ENCODE results near the gene SNHG17.

Gene SNHG17

GRCh38 chr20:38447251-38447661, 12.1 kb upstream of the SNHG17 start:
- H3K23ac ChIP-seq (ENCODE audit: low read length in 2 of 2) = no peak overlapping the region
- peak overlapping the region in 1 of 2 experiments; percentile 92 for H3K4me3 ChIP-seq (ENCODE audit: insufficient read depth in 1 of 2, low read depth in 1 of 2, low read length in 2 of 2)
- no peak overlapping the region for H4K91ac ChIP-seq (ENCODE audit: low read length)
- H3K18ac ChIP-seq (ENCODE audit: low read depth in 1 of 2, low read length in 2 of 2) = peak overlapping the region in 1 of 2 experiments; percentile 99
- H2BK12ac ChIP-seq (ENCODE audit: low read length in 2 of 2) = no peak overlapping the region
- H3K4me1 ChIP-seq (ENCODE audit: control insufficient read depth, insufficient read depth, low read depth, low read length) = peaks cover 15% of the 10 kb centered on the region
- H2AK5ac ChIP-seq (ENCODE audit: low read length, severe bottlenecking) = peak overlapping the region; percentile 38
- H2BK5ac ChIP-seq (ENCODE audit: low read depth, low read length, poor library complexity, severe bottlenecking) = no peak overlapping the region
- H3K14ac ChIP-seq (ENCODE audit: low read length in 2 of 2) = peak overlapping the region in 1 of 2 experiments; percentile 96
- 71% methylated on average over 12 of the region's 12 CpGs for WGBS
- peak overlapping the region; percentile 93 for H3K4me2 ChIP-seq (ENCODE audit: low read length, poor library complexity, severe bottlenecking)
- peak overlapping the region in 1 of 2 experiments; percentile 95 for H3K4ac ChIP-seq (ENCODE audit: low read depth in 1 of 2, low read length in 2 of 2)
- H3K9me3 ChIP-seq (ENCODE audit: control insufficient read depth, low read length) = no peaks in the 10 kb centered on the region
- peaks cover 20% of the 10 kb centered on the region for H3K79me1 ChIP-seq (replicated peaks; ENCODE audit: low read length, poor library complexity, severe bottlenecking)
- no peak overlapping the region for H3K27ac ChIP-seq (ENCODE audit: low read length, poor library complexity, severe bottlenecking)
- no peak for DNase-seq
- no peak overlapping the region for H2AFZ ChIP-seq (ENCODE audit: low read depth, low read length)
- H4K8ac ChIP-seq (ENCODE audit: low read length) = peak overlapping the region; percentile 98
- peaks cover 20 to 36% of the 10 kb centered on the region in 2 experiments for H3K36me3 ChIP-seq (ENCODE audit: control insufficient read depth in 1 of 2, insufficient read depth in 2 of 2, low read depth in 1 of 2, low read length in 2 of 2)
- H3K9ac ChIP-seq (ENCODE audit: low read length) = peak overlapping the region; percentile 97
- H3K27me3 ChIP-seq (ENCODE audit: control insufficient read depth in 1 of 2, insufficient read depth in 1 of 2, low read length in 2 of 2) = no peaks in the 10 kb centered on the region
- peak overlapping the region; percentile 55 for H2BK120ac ChIP-seq (ENCODE audit: low read depth, low read length)
- no peak overlapping the region for H2BK15ac ChIP-seq (ENCODE audit: low read depth, poor library complexity, severe bottlenecking)

DNA sequence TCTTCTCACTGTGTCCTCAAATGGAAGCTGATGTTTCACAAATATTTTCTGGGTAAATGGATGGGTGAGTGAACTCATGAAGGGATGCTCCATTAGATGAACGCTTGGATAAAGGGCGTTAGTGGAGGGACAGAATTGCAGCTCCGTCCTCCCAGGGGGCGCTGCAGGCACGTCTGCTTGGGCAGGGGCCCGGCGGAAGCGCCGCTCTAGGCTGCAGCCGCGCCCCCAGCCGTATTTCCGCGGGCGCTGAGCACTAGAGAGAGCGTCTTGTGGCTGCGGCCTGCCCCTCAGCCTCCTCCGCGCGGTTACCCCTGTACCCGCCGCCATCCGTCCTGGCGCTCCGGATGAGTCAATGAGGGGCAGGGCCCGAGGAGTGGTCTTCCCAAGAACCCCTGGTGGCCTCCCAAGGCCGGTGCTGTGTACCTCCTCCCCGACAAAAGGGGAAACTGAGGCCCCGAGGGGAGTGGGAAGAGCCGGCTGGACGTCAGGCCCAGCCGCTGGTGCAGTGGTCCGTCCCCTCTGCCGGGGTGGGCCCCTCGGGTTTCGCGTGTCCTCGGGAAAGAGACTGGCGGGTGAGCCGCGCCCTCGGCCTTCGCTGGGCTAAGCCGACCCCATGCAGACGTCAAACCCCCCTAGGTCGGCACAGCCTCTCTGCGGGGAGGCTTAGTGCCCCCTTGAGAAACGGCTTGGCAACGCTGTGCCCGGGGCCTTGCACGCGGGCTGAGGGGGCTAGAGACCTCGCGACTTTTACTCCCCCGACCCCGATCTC, 11.5 kb upstream of the SNHG17 start:
- Histone ChIP-seq H2AFZ (ENCODE audit: low read depth, low read length) (peak overlapping the region; percentile 90), H3K4ac (ENCODE audit: low read depth in 1 of 2, low read length in 2 of 2) (peak overlapping the region; percentile 85 to 95), H2BK5ac (ENCODE audit: low read depth, low read length, poor library complexity, severe bottlenecking) (peak overlapping the region; percentile 32), H3K4me3 (ENCODE audit: insufficient read depth in 1 of 2, low read depth in 1 of 2, low read length in 2 of 2) (peak overlapping the region; percentile 84 to 92), H3K4me1 (ENCODE audit: control insufficient read depth, insufficient read depth, low read depth, low read length) (peaks cover 15% of the 10 kb centered on the region), H3K27me3 (ENCODE audit: control insufficient read depth in 1 of 2, insufficient read depth in 1 of 2, low read length in 2 of 2) (no peaks in the 10 kb centered on the region), H2AK5ac (ENCODE audit: low read length, severe bottlenecking) (peak overlapping the region; percentile 92), H2BK15ac (ENCODE audit: low read depth, poor library complexity, severe bottlenecking) (peak overlapping the region; percentile 73), H3K23ac (ENCODE audit: low read length in 2 of 2) (peak overlapping the region in 1 of 2 experiments; percentile 67), H3K79me1 (replicated peaks; ENCODE audit: low read length, poor library complexity, severe bottlenecking) (peaks cover 20% of the 10 kb centered on the region), H4K8ac (ENCODE audit: low read length) (peak overlapping the region; percentile 98), H4K91ac (ENCODE audit: low read length) (peak overlapping the region; percentile 83), H3K9me3 (ENCODE audit: control insufficient read depth, low read length) (no peaks in the 10 kb centered on the region), H3K4me2 (ENCODE audit: low read length, poor library complexity, severe bottlenecking) (peak overlapping the region; percentile 93), H3K14ac (ENCODE audit: low read length in 2 of 2) (peak overlapping the region; percentile 89 to 96), H3K27ac (ENCODE audit: low read length, poor library complexity, severe bottlenecking) (no peak overlapping the region), H2BK12ac (ENCODE audit: low read length in 2 of 2) (no peak overlapping the region), H3K9ac (ENCODE audit: low read length) (peak overlapping the region; percentile 97), H2BK120ac (ENCODE audit: low read depth, low read length) (no peak overlapping the region), H3K36me3 (ENCODE audit: control insufficient read depth in 1 of 2, insufficient read depth in 2 of 2, low read depth in 1 of 2, low read length in 2 of 2) (peaks cover 20 to 36% of the 10 kb centered on the region in 2 experiments), H3K18ac (ENCODE audit: low read depth in 1 of 2, low read length in 2 of 2) (peak overlapping the region; percentile 90 to 99)
- WGBS = 5% methylated on average over 56 of the region's 56 CpGs
- DNase-seq = peak; percentile 92

DNA sequence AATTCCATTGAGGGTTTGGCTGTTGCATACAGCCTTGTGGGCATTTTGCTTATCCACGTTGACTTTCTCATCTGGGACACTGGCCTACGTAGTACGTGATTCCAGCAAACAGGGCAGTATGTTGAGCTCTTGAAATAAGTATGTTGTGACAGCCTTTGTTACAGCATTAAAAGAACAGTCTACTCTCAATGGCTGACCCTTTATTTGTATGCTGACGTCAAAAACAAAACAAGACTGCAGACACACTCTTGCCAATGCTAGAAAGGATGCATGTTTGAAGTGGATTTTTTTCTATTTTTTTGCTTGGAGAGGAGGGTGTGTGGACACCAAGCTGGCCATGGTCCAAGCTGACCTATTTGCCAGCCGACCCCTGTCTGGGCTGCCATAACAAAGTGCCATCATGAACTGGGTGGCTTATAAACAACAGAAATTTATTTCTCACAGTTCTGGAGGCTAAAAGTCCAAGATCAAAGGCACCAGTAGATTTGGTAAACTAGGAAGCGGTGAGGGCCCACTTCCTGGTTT, 10.8 kb upstream of the SNHG17 start:
- no peak overlapping the region for H3K14ac ChIP-seq (ENCODE audit: low read length in 2 of 2)
- peak overlapping the region; percentile 97 for H3K9ac ChIP-seq (ENCODE audit: low read length)
- H2BK5ac ChIP-seq (ENCODE audit: low read depth, low read length, poor library complexity, severe bottlenecking) = no peak overlapping the region
- no peaks in the 10 kb centered on the region for H3K9me3 ChIP-seq (ENCODE audit: control insufficient read depth, low read length)
- no peak overlapping the region for H4K91ac ChIP-seq (ENCODE audit: low read length)
- no peaks in the 10 kb centered on the region for H3K27me3 ChIP-seq (ENCODE audit: control insufficient read depth in 1 of 2, insufficient read depth in 1 of 2, low read length in 2 of 2)
- H3K79me1 ChIP-seq (replicated peaks; ENCODE audit: low read length, poor library complexity, severe bottlenecking) = peaks cover 18% of the 10 kb centered on the region
- peak overlapping the region in 1 of 2 experiments; percentile 92 for H3K4me3 ChIP-seq (ENCODE audit: insufficient read depth in 1 of 2, low read depth in 1 of 2, low read length in 2 of 2)
- peaks cover 16 to 32% of the 10 kb centered on the region in 2 experiments for H3K36me3 ChIP-seq (ENCODE audit: control insufficient read depth in 1 of 2, insufficient read depth in 2 of 2, low read depth in 1 of 2, low read length in 2 of 2)
- no peak overlapping the region for H2BK15ac ChIP-seq (ENCODE audit: low read depth, poor library complexity, severe bottlenecking)
- no peak overlapping the region for H3K23ac ChIP-seq (ENCODE audit: low read length in 2 of 2)
- H2BK12ac ChIP-seq (ENCODE audit: low read length in 2 of 2) = no peak overlapping the region
- H3K18ac ChIP-seq (ENCODE audit: low read depth in 1 of 2, low read length in 2 of 2) = no peak overlapping the region
- H2AFZ ChIP-seq (ENCODE audit: low read depth, low read length) = peak overlapping the region; percentile 29
- H2BK120ac ChIP-seq (ENCODE audit: low read depth, low read length) = no peak overlapping the region
- no peak overlapping the region for H3K27ac ChIP-seq (ENCODE audit: low read length, poor library complexity, severe bottlenecking)
- no peak overlapping the region for H2AK5ac ChIP-seq (ENCODE audit: low read length, severe bottlenecking)
- H4K8ac ChIP-seq (ENCODE audit: low read length) = no peak overlapping the region
- no peak overlapping the region for H3K4me2 ChIP-seq (ENCODE audit: low read length, poor library complexity, severe bottlenecking)
- no peak overlapping the region for H3K4ac ChIP-seq (ENCODE audit: low read depth in 1 of 2, low read length in 2 of 2)
- no peak for DNase-seq
- WGBS = 84% methylated on average over 6 of the region's 6 CpGs
- H3K4me1 ChIP-seq (ENCODE audit: control insufficient read depth, insufficient read depth, low read depth, low read length) = peaks cover 15% of the 10 kb centered on the region

- no peak overlapping the region for H2AK5ac ChIP-seq (ENCODE audit: low read length, severe bottlenecking)
- no peak overlapping the region for H2BK5ac ChIP-seq (ENCODE audit: low read depth, low read length, poor library complexity, severe bottlenecking)
- H2BK15ac ChIP-seq (ENCODE audit: low read depth, poor library complexity, severe bottlenecking) = no peak overlapping the region
- no peak overlapping the region for H4K8ac ChIP-seq (ENCODE audit: low read length)
- no peak overlapping the region for H3K4me3 ChIP-seq (ENCODE audit: insufficient read depth in 1 of 2, low read depth in 1 of 2, low read length in 2 of 2)
- no peak overlapping the region for H3K27ac ChIP-seq (ENCODE audit: low read length, poor library complexity, severe bottlenecking)
- DNase-seq = peak; percentile 22
- H3K4me1 ChIP-seq (ENCODE audit: control insufficient read depth, insufficient read depth, low read depth, low read length) = peaks cover 13% of the 10 kb centered on the region
- no peak overlapping the region for H2AFZ ChIP-seq (ENCODE audit: low read depth, low read length)
- H3K4ac ChIP-seq (ENCODE audit: low read depth in 1 of 2, low read length in 2 of 2) = no peak overlapping the region
- no peak overlapping the region for H2BK12ac ChIP-seq (ENCODE audit: low read length in 2 of 2)
- no peaks in the 10 kb centered on the region for H3K27me3 ChIP-seq (ENCODE audit: control insufficient read depth in 1 of 2, insufficient read depth in 1 of 2, low read length in 2 of 2)
- no peak overlapping the region for H3K4me2 ChIP-seq (ENCODE audit: low read length, poor library complexity, severe bottlenecking)
- no peak overlapping the region for H4K91ac ChIP-seq (ENCODE audit: low read length)
- H3K36me3 ChIP-seq (ENCODE audit: control insufficient read depth in 1 of 2, insufficient read depth in 2 of 2, low read depth in 1 of 2, low read length in 2 of 2) = peaks cover 11 to 26% of the 10 kb centered on the region in 2 experiments
- H3K23ac ChIP-seq (ENCODE audit: low read length in 2 of 2) = no peak overlapping the region
- no peak overlapping the region for H3K14ac ChIP-seq (ENCODE audit: low read length in 2 of 2)
- no peak overlapping the region for H2BK120ac ChIP-seq (ENCODE audit: low read depth, low read length)
- H3K18ac ChIP-seq (ENCODE audit: low read depth in 1 of 2, low read length in 2 of 2) = no peak overlapping the region
- 79% methylated on average over 2 of the region's 3 CpGs for WGBS
- peaks cover 18% of the 10 kb centered on the region for H3K79me1 ChIP-seq (replicated peaks; ENCODE audit: low read length, poor library complexity, severe bottlenecking)
- no peak overlapping the region for H3K9ac ChIP-seq (ENCODE audit: low read length)
- H3K9me3 ChIP-seq (ENCODE audit: control insufficient read depth, low read length) = no peaks in the 10 kb centered on the region
These were observed 10.3 kb upstream of the SNHG17 start for GRCh38 chr20:38445381-38445796.
